8988T (cell line): Measurements from ENCODE around the gene CD69.

Experiments
- DNase-seq: peaks from one replicate; pipeline ENCODE4 v3.0.0; 2011

Gene CD69

GRCh38 chr12:9760699-9761418, at the start of gene CD69:
CD69 (minus strand) TSS chr12:9760901; CDS start chr12:9760820, 81 bp downstream.
- DNase-seq: no peak

DNA sequence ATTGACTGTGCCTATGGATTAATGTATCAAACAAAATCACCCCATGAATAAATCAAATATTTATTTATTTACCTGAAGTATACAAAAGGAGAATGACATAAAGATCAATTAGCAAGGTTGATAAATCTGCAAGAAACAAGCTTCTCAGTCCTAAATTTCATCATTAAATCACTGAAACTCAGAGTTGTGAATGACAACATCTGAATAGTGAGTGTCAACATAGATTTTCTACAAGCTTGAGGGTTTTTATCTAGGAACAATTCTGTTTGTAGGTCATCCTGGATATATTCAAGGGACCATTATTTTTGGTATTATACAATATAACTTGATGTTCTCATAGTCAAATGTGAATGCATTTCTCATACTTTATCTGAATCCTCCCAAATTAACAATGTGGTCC, 49.2 kb upstream of the CD69 start:
- no peak for DNase-seq

GRCh38 chr12:9809338-9809737, 48.6 kb upstream of the CD69 start:
- no peak for DNase-seq

GRCh38 chr12:9808504-9808903, 47.8 kb upstream of the CD69 start:
- DNase-seq: no peak

DNA sequence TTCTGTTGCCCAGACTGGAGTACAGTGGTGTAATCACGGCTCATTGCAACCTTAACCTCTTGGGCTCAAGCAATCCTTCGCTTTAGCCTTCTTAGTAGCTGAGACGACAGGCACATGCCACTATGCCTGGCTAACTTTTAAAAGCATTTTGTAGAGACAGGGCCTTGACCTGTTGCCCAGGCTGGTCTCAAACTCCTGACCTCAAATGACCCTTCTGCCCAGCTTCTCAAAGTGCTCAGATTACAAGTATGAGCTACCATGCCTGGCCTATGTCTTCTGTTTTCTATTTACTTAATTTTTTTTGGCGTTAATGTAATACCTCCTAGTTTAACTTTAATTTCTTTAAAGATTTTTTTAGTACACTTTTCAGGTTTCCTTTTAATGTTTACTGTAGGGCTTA, 46.0 kb upstream of the CD69 start:
- no peak for DNase-seq

- no peak for DNase-seq
Measured at GRCh38 chr12:9805883-9806282, 45.2 kb upstream of the CD69 start.

GRCh38 chr12:9799961-9800360, 39.3 kb upstream of the CD69 start:
- DNase-seq: no peak

DNA sequence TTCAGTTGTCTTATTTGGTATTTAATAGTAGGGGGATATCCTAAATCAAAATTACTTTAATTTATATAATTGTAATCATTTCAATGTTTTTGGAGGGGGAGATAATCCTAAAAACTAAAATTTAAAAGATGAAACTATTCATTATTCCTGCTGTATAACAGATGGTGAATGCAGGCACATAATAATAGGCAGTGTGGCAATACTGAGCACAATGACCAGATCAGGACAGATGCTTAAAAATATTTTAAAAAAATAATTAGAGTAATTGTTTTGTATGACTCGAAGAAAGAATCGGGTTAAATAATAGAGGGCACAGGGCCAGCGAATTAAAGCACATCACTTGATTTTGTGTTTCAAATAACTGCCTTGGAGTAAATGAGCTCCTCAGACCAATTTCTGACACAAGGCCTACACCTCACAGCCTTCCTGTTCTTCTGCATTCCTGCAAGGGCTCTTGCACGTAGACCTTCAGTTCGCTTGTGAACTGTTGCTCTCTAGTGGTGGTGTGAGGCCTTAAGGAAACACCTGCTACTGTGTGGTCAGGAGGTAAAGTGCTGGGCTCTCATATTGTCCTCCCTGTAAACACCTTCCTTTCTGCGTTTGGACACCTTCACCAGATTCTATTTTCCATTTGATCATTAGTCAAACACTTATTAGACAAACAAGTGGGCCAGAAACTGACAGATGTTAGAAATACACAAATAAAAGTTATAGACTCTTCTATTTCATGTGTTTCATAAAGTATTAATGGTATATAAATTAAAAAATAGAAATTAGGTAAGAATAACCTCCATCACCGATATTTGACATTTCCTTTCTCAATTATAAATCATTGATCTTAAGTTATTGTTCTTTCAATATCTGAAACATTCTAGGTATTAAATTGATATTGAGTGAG, 37.3 kb upstream of the CD69 start:
- DNase-seq: no peak

DNA sequence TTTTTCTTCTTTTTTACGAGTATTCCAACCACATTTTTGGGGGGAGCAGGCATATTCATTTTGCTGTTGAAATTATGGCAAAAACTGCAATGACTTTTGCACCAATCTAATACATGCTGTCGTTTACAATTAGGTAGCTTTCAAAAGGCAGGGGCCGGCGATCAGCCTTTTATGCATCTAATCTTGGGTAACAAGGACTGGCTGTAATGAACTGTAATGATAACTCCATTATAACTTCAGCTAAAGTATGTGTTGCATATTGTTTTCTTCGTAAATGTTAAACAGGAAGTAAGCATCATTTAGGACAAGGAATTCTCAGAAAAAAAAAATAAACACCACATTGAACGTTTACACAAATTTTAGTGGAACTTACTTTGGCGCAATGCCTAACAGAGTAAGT, 36.3 kb upstream of the CD69 start:
- no peak for DNase-seq

- no peak for DNase-seq
Measured at GRCh38 chr12:9796346-9796745, 35.6 kb upstream of the CD69 start.

- no peak for DNase-seq
Measured at GRCh38 chr12:9795945-9796344, 35.2 kb upstream of the CD69 start.

DNA sequence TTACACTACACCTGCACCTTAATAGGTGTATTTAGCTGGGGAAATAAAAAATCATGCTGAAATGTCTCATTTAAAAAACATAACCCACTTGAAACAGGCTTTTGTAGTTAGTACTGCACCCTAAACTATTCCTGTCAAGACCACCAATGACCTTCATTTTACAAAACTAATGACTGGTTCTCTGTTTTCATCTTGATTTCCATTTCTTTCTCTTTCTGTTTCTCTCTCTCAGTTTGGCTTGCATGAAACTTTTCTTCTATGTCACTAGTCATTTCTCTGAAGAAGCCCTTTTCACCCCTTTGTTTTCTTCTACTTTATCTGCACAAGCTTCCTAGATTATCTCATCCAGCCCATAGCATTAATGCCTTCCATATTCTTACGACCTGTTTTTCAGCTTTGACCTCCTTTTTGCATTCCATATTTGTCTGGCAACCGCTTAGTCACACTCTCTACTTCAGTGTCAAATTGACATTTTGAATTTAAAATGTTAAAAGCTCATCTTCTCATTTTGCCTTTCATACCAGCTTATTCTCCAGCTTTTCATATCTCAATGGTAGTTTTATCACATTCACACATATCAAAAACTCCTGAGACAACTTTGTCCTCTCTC, 33.9 kb upstream of the CD69 start:
- DNase-seq: no peak

- DNase-seq: no peak
Measured at GRCh38 chr12:9793779-9794395, 33.2 kb upstream of the CD69 start.

GRCh38 chr12:9792961-9793617, 32.4 kb upstream of the CD69 start:
- no peak for DNase-seq

GRCh38 chr12:9792185-9792900, 31.6 kb upstream of the CD69 start:
- DNase-seq: no peak

DNA sequence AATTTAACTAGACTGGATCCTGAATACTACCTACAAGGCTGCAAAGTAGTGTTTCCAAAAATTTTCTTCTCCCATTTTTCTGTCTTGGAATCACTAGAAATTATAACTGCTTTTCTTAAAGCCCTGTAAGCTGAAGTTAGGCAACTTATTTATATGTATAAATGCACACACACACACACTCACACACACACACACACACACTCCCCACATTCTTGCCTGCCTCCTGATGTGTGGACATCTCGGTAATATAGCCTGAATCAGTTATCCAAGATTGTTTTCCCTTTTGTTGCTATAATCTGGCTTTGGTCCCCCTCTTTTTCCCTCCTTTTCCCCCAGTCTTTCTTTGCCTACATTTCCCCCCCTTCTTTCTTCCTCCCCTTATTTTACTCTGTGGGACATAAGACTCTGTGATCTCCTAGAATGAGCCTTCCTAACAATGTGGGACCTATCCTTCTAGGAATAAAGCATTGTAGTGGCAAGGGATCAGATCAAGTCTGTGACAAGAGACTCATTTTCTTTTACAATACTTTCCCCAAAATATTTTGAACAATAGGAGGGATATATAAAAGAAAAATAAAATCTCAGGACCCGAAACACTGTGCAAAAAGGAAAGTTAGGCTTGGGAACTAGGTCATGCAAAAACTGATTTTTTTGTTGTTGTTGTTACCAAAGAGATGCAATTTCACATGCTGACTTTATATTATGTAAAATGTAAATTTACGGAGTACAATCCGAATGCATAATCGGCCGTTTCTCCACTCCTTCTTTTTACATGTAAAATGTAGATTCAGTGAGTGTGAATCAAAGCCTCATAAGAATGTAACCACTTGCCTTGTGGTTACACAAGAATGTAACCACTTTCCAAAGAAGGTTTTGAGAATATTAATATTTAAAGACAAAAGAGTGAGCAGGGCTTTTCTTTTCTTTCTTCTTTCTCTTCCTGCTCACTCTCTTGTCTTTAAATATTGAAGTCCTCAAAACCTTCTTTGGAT, 26.3 kb upstream of the CD69 start:
- DNase-seq: no peak

- no peak for DNase-seq
Measured at GRCh38 chr12:9784816-9785215, 24.1 kb upstream of the CD69 start.

DNA sequence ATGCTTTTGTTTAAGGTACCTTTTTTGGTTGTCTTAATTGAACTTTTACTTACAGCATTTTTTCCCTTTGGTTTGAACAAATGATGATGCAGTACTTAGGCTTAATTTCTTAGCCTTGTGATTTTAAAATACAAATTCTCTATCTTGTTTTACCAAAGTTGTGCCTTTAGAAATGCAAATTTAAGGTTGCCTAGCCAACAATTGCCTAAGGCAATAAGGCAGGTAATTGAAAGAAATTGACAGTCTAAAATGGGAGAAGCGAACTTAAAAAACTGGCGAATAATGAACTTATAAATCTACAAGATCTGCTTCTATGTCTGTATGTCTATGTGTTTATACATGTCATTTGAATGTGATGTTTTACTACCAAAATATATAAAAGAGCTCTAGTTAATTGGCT, 23.6 kb upstream of the CD69 start:
- no peak for DNase-seq

GRCh38 chr12:9782547-9783382, 22.1 kb upstream of the CD69 start:
- no peak for DNase-seq

DNA sequence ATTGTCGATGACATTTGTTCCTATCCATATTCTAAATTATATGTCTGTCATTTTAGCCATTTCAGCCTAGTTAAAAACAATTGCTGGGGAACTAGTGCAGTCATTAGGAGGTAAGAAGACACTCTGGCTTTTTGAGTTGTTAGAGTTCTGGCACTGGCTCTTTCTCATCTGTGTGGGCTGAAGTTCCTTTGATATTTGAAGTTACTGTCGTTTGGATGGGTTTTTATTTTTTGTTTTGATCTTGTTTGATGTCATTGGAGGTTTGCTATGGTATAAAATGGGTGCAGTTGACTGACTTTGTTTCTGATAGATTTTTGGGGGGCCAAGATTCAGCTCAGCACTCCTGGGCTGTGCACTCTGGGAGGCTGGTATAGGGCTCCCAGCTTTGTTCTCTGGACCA, 20.7 kb upstream of the CD69 start:
- DNase-seq: no peak
